ENCODE measurements around the gene PKIB. TPM values are rescaled to one million over a fixed set of nuclear protein-coding genes. Genes with fewer than 3 reads are reported as not detected.
A peak's percentile ranks its signal among the peaks of the same experiment; 100 is the strongest.

The PKIB gene
- total and polyA plus RNA-seq, 4 donors: 1.4 to 14.4 (median 2.1) TPM

GRCh38 chr6:122730334-122730733, 120.1 kb downstream of the PKIB start:
- H3K36me3 ChIP-seq (ENCODE audit: control insufficient read depth in 1 of 2, insufficient read depth in 2 of 2, low read length in 1 of 2): no peaks in the 10 kb centered on the region
- intact Hi-C loops (cut with DNase I): loop anchor here (1.0 to 5.0 kb wide), 3 partner anchors 107 to 587 kb away; no protein-coding TSS in a partner anchor
- H3K27ac ChIP-seq (ENCODE audit: low read depth in 1 of 2, low read length in 2 of 2): no peak overlapping the region
- H3K27me3 ChIP-seq (ENCODE audit: control insufficient read depth in 1 of 2, insufficient read depth in 2 of 2, low read length in 1 of 2): no peaks in the 10 kb centered on the region
- DNase-seq (no peak), ATAC-seq (ENCODE audit: low FRiP score) (no peak)
- 67 to 77% methylated on average over 3 of the region's 3 CpGs for WGBS, 2 donors
- no peak overlapping the region for H3K4me3 ChIP-seq (ENCODE audit: low read length in 2 of 2)
- H3K9me3 ChIP-seq (ENCODE audit: control insufficient read depth, low read length): no peaks in the 10 kb centered on the region
- no peaks in the 10 kb centered on the region for H3K4me1 ChIP-seq (ENCODE audit: control insufficient read depth in 1 of 2, insufficient read depth in 2 of 2, low read length in 2 of 2)

DNA sequence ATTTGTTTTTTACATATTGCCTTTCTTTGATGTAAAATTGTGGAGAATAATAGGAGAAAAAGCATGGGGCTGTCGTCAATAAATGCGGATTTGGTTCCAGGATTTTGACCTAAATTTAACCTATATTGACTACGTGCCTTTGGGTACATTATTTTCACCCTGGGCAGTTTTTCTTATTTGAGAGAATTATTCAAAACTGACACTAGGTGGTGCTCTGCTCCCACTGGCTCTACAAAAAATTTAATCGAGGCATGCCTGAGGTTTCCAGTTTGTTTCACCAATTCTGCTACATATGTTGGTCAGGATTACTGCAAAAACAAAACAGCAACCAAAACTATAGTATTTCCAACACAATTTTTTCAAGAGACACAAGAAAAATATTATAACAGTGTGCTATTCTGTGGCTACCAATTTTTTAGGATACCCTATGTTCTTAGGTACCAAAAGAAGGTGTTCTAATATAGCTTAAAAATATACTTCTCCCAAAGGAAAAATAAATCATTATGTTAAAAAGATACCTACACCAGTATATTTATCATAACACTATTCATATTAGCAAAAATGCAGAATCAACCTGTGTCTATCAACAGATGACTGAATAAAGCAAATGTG, 120.7 kb downstream of the PKIB start:
- Histone ChIP-seq H3K27me3 (ENCODE audit: control insufficient read depth in 1 of 2, insufficient read depth in 2 of 2, low read length in 1 of 2) (no peaks in the 10 kb centered on the region), H3K36me3 (ENCODE audit: control insufficient read depth in 1 of 2, insufficient read depth in 2 of 2, low read length in 1 of 2) (no peaks in the 10 kb centered on the region), H3K4me1 (ENCODE audit: control insufficient read depth in 1 of 2, insufficient read depth in 2 of 2, low read length in 2 of 2) (no peaks in the 10 kb centered on the region), H3K9me3 (ENCODE audit: control insufficient read depth, low read length) (no peaks in the 10 kb centered on the region), H3K4me3 (ENCODE audit: low read length in 2 of 2) (no peak overlapping the region), H3K27ac (ENCODE audit: low read depth in 1 of 2, low read length in 2 of 2) (no peak overlapping the region)
- ATAC-seq (ENCODE audit: low FRiP score) (peak; percentile 64), DNase-seq (no peak)
- intact Hi-C loops (cut with DNase I): loop anchor here (1.0 to 5.0 kb wide), 3 partner anchors 106 to 586 kb away; no protein-coding TSS in a partner anchor
- WGBS, 2 donors: 2% methylated on average over 4 of the region's 4 CpGs

DNA sequence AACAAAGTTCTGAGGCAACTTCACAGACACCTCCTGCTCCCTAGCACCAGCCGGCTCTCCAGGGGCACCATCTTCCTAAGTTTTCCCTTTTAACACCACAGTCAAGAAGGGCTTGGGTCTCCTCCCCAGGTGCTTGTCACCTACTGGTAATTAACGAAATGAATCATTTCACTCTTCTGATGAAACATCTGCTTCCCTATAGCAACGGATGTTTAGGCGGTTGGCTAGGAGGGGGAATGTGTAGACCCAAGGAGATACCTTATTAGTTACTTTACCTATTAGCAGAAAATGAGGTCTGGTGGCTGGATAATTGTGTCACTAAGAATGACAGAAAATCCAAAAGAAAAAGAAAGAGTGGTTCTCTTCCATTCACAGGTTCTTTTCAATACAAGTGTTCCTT, 123.1 kb downstream of the PKIB start:
- ATAC-seq (ENCODE audit: low FRiP score) (no peak), DNase-seq (no peak)
- no peaks in the 10 kb centered on the region for H3K4me1 ChIP-seq (ENCODE audit: control insufficient read depth in 1 of 2, insufficient read depth in 2 of 2, low read length in 2 of 2)
- intact Hi-C loops (cut with DNase I): loop anchor here (5.0 kb wide), 2 partner anchors 104 to 584 kb away; no protein-coding TSS in a partner anchor
- no peak overlapping the region for H3K4me3 ChIP-seq (ENCODE audit: low read length in 2 of 2)
- no peak overlapping the region for H3K27ac ChIP-seq (ENCODE audit: low read depth in 1 of 2, low read length in 2 of 2)
- no peaks in the 10 kb centered on the region for H3K9me3 ChIP-seq (ENCODE audit: control insufficient read depth, low read length)
- no peaks in the 10 kb centered on the region for H3K36me3 ChIP-seq (ENCODE audit: control insufficient read depth in 1 of 2, insufficient read depth in 2 of 2, low read length in 1 of 2)
- WGBS, 2 donors: 67 to 72% methylated on average over 4 of the region's 4 CpGs
- no peaks in the 10 kb centered on the region for H3K27me3 ChIP-seq (ENCODE audit: control insufficient read depth in 1 of 2, insufficient read depth in 2 of 2, low read length in 1 of 2)

DNA sequence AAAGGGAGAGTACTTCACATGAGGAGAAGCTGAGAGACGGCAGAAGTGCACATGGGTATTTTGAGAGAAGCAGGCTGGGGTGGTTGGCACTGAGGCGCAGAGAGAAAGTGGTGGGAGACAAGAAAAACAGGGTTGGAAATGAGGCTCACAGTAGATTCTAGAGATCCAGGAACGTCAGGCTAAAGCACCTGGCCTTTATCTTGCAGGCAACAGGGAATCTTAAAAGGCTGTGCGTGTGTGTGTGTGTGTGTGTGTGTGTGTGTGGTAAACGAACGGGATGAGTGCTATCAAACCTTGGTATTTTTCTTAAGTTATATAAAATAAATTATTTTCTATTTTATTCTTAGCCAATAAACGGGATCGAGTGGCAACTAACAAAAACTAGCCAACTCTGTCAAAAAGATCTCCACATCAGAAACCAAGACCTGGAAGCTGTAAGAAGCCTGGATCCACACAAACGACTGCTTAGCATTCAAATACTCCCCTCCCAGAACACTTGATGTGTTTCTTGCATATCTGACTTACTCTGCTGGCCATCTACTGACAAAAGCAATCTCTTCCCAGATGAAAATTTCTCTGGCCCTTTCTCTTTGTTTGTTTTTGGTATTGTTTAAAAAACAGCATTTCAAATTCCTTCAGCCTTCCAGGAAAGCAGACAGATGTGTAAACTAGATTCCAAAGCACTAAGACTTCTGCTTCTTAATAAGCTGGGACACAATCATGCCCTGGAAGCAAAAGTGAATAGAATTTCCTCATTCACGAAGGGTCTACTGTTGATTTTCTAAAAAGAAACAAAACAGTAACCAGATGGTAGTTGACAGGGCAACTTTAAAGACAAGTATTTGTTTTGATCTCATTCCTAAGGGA, 124.6 kb downstream of the PKIB start:
- DNase-seq (no peak), ATAC-seq (ENCODE audit: low FRiP score) (no peak)
- intact Hi-C loops (cut with DNase I): loop anchor here (5.0 kb wide), 2 partner anchors 103 to 583 kb away; no protein-coding TSS in a partner anchor
- H3K36me3 ChIP-seq (ENCODE audit: control insufficient read depth in 1 of 2, insufficient read depth in 2 of 2, low read length in 1 of 2): no peaks in the 10 kb centered on the region
- H3K27me3 ChIP-seq (ENCODE audit: control insufficient read depth in 1 of 2, insufficient read depth in 2 of 2, low read length in 1 of 2): no peaks in the 10 kb centered on the region
- H3K9me3 ChIP-seq (ENCODE audit: control insufficient read depth, low read length): no peaks in the 10 kb centered on the region
- 42 to 48% methylated on average over 10 of the region's 10 CpGs for WGBS, 2 donors
- no peaks in the 10 kb centered on the region for H3K4me1 ChIP-seq (ENCODE audit: control insufficient read depth in 1 of 2, insufficient read depth in 2 of 2, low read length in 2 of 2)
- H3K4me3 ChIP-seq (ENCODE audit: low read length in 2 of 2): no peak overlapping the region
- H3K27ac ChIP-seq (ENCODE audit: low read depth in 1 of 2, low read length in 2 of 2): no peak overlapping the region

DNA sequence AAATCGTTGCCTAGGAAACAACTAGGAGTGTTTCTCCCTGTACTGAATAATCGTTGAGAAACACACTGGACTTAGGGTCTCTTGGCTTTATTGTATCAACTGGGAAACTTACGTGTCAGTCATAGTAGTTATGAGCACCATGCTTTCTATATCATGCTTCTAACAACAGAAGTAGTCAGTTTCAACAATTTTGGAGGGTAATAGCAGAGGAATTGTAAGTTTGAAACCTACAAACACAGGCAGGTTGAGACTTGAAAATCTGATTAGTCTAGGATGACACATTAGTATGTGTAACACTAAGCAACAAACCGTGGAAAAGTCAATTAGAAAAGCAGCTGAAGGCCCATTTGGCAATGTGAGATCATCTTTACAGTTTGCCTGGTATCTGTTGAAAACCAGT, 125.4 kb downstream of the PKIB start:
- Histone ChIP-seq H3K27ac (ENCODE audit: low read depth in 1 of 2, low read length in 2 of 2) (no peak overlapping the region), H3K9me3 (ENCODE audit: control insufficient read depth, low read length) (no peaks in the 10 kb centered on the region), H3K27me3 (ENCODE audit: control insufficient read depth in 1 of 2, insufficient read depth in 2 of 2, low read length in 1 of 2) (no peaks in the 10 kb centered on the region), H3K4me1 (ENCODE audit: control insufficient read depth in 1 of 2, insufficient read depth in 2 of 2, low read length in 2 of 2) (no peaks in the 10 kb centered on the region), H3K36me3 (ENCODE audit: control insufficient read depth in 1 of 2, insufficient read depth in 2 of 2, low read length in 1 of 2) (no peaks in the 10 kb centered on the region), H3K4me3 (ENCODE audit: low read length in 2 of 2) (no peak overlapping the region)
- intact Hi-C loops (cut with DNase I): no loop called here
- no peak for DNase-seq
- ATAC-seq (ENCODE audit: low FRiP score): no peak
- WGBS, 2 donors: 30 to 44% methylated on average over 4 of the region's 4 CpGs

DNA sequence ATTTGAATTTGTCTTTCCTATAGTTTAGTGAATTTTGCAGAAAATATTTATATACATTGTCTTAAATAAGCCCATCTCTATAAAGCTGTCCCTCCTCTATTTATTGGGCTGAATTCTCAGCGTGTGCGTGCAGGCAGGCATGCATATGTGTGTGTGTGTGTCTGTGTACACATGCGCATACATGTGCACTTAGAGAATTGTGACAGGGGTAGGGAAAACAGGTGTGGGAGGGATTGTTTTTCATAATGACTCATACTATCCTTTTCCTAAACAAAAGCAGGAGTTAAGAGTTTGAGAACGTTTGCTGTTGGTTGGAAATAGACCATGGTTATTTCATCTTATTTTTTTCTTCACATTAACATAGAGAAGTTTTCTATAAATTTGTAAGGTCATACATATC, 126.0 kb downstream of the PKIB start:
- H3K27ac ChIP-seq (ENCODE audit: low read depth in 1 of 2, low read length in 2 of 2): no peak overlapping the region
- H3K9me3 ChIP-seq (ENCODE audit: control insufficient read depth, low read length): no peaks in the 10 kb centered on the region
- intact Hi-C loops (cut with DNase I): no loop called here
- DNase-seq: no peak
- WGBS, 2 donors: 65 to 68% methylated on average over 4 of the region's 4 CpGs
- H3K27me3 ChIP-seq (ENCODE audit: control insufficient read depth in 1 of 2, insufficient read depth in 2 of 2, low read length in 1 of 2): no peaks in the 10 kb centered on the region
- no peaks in the 10 kb centered on the region for H3K36me3 ChIP-seq (ENCODE audit: control insufficient read depth in 1 of 2, insufficient read depth in 2 of 2, low read length in 1 of 2)
- no peaks in the 10 kb centered on the region for H3K4me1 ChIP-seq (ENCODE audit: control insufficient read depth in 1 of 2, insufficient read depth in 2 of 2, low read length in 2 of 2)
- no peak for ATAC-seq (ENCODE audit: low FRiP score)
- H3K4me3 ChIP-seq (ENCODE audit: low read length in 2 of 2): no peak overlapping the region

DNA sequence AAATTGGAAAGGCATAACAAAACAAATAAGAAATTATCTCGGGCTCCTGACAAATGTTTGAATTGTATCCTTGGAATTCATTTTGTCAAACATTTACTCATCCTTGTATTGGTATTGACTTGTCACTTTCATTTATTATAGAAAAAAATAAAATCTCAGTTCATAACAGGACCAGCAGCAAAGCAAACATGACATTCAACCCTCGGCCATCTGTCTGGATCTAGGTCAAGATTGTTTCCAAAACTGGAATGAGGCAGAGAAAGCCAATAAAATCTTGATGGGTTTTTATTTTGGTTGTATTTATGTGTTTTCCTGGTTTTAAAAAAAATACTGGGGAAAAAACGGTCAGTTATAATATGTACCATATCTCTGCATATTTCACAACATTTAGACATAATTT, 126.4 kb downstream of the PKIB start:
- Histone ChIP-seq H3K9me3 (ENCODE audit: control insufficient read depth, low read length) (no peaks in the 10 kb centered on the region), H3K27ac (ENCODE audit: low read depth in 1 of 2, low read length in 2 of 2) (no peak overlapping the region), H3K27me3 (ENCODE audit: control insufficient read depth in 1 of 2, insufficient read depth in 2 of 2, low read length in 1 of 2) (no peaks in the 10 kb centered on the region), H3K4me3 (ENCODE audit: low read length in 2 of 2) (no peak overlapping the region), H3K4me1 (ENCODE audit: control insufficient read depth in 1 of 2, insufficient read depth in 2 of 2, low read length in 2 of 2) (no peaks in the 10 kb centered on the region), H3K36me3 (ENCODE audit: control insufficient read depth in 1 of 2, insufficient read depth in 2 of 2, low read length in 1 of 2) (no peaks in the 10 kb centered on the region)
- ATAC-seq (ENCODE audit: low FRiP score) (no peak), DNase-seq (no peak)
- 20 to 43% methylated on average over 3 of the region's 3 CpGs for WGBS, 2 donors
- intact Hi-C loops (cut with DNase I): no loop called here

DNA sequence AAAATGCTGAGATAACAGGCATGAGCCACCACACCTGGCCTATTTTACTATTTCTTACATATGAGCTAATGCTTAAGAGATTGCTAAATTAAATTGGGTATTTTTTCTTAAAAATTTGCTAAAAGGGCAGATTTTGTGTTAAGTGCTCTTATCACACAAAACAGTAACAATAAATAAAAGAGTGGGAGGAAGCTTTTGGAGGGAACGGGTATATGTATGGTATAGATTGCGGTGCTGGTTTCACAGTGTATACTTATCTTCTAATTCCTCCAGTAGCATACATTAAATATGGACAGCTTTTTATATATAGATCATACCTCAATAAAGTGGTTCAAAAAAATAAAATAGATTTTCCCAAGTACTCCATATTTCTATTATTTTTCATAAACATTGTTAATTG, 129.9 kb downstream of the PKIB start:
- intact Hi-C loops (cut with DNase I): no loop called here
- Histone ChIP-seq H3K9me3 (ENCODE audit: control insufficient read depth, low read length) (no peaks in the 10 kb centered on the region), H3K27me3 (ENCODE audit: control insufficient read depth in 1 of 2, insufficient read depth in 2 of 2, low read length in 1 of 2) (no peaks in the 10 kb centered on the region), H3K4me1 (ENCODE audit: control insufficient read depth in 1 of 2, insufficient read depth in 2 of 2, low read length in 2 of 2) (no peaks in the 10 kb centered on the region), H3K27ac (ENCODE audit: low read depth in 1 of 2, low read length in 2 of 2) (no peak overlapping the region), H3K36me3 (ENCODE audit: control insufficient read depth in 1 of 2, insufficient read depth in 2 of 2, low read length in 1 of 2) (no peaks in the 10 kb centered on the region), H3K4me3 (ENCODE audit: low read length in 2 of 2) (no peak overlapping the region)
- 84 to 85% methylated on average over 2 of the region's 2 CpGs for WGBS, 2 donors
- ATAC-seq (ENCODE audit: low FRiP score): no peak
- no peak for DNase-seq

- H3K27me3 ChIP-seq (ENCODE audit: control insufficient read depth in 1 of 2, insufficient read depth in 2 of 2, low read length in 1 of 2): no peaks in the 10 kb centered on the region
- DNase-seq: no peak
- intact Hi-C loops (cut with DNase I): no loop called here
- H3K9me3 ChIP-seq (ENCODE audit: control insufficient read depth, low read length): no peaks in the 10 kb centered on the region
- H3K36me3 ChIP-seq (ENCODE audit: control insufficient read depth in 1 of 2, insufficient read depth in 2 of 2, low read length in 1 of 2): no peaks in the 10 kb centered on the region
- H3K27ac ChIP-seq (ENCODE audit: low read depth in 1 of 2, low read length in 2 of 2): no peak overlapping the region
- no peak for ATAC-seq (ENCODE audit: low FRiP score)
- H3K4me1 ChIP-seq (ENCODE audit: control insufficient read depth in 1 of 2, insufficient read depth in 2 of 2, low read length in 2 of 2): no peaks in the 10 kb centered on the region
- H3K4me3 ChIP-seq (ENCODE audit: low read length in 2 of 2): no peak overlapping the region
- WGBS, 2 donors: 56 to 61% methylated on average over 2 of the region's 2 CpGs
Observed at GRCh38 chr6:122740936-122741335, 130.7 kb downstream of the PKIB start.

All from aorta (tissue), 5 donors.